NOMO-1 treated with dmso at 0.1 percent for 144 hours (cell line): Measurements from ENCODE around the gene FANCE.
A peak's percentile ranks its signal among the peaks of the same experiment; 100 is the strongest.
"Not testable (repeated sequence)": the region's sequence is repeated elsewhere in the genome, so short reads cannot be mapped to it uniquely, and the experiment has no call there.

Experiments used
- DNase-seq: peaks from one replicate; lab custom pipeline; 2025; ENCODE audit not compliant: unreplicated experiment; lab: John Stamatoyannopoulos, UW

Gene FANCE

GRCh38 chr6:35429463-35429862 lies 22.7 kb upstream of the FANCE start:
- no peak for DNase-seq

DNA sequence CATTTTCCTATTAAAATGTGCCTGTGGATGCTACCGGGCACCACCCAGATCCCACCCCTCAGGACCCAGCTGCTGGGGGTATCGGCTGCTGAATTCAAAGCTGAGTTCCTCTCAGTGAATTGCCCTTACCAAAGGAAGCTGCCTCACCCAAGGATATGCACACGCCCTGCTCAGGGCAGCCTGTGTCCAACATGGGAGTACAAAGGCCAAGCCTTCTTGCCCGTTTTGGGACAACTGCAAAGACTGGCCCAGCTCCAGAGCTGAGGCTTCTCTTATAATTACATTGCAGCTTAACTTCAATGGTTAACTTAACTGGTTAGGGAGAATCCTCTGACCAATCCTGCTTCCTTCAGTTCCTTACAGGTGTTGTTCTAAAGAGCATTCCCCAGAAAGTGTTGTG lies 19.8 kb upstream of the FANCE start:
- DNase-seq = no peak

- not testable (repeated sequence) for DNase-seq
Observed at GRCh38 chr6:35432702-35433101, 19.4 kb upstream of the FANCE start.

DNA sequence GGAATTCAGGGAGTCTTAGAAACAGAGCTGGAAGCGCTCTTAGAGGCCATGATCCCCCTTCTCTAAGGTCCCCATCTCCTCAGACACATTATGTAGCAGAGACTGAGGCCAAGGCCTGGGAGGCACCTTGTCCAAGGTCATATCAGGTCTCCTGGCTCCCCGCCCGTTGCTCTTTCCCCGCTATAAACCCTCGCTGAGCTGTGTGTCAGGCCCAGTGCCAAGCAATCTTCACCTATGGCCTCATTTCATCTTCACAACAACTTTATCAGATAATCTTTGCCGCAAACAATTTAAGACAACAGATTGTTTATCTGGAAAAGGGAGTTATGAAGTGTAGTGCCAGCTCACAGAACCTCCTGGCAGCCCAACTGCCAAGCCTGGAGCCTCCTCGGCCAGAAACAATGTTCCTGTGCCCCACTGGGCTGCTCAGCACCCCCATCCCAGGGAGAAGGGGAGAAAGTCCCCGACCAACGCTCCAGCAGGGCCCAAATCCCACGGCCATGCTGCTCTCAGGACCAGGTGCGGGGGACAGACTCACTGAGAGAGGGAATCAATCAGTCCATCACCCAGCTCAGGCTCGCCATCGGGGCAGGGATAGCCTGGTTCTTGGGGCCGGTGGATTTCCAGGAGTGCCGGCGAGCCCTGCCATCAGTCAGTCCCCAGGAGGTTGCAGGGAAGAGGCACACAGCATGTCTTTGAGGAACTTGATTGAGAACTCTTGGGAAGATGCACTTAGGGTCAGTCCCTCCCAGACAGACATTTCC lies 16.9 kb upstream of the FANCE start:
- no peak for DNase-seq

GRCh38 chr6:35436071-35436857 lies 15.9 kb upstream of the FANCE start:
- no peak for DNase-seq

GRCh38 chr6:35438378-35439065 lies 13.6 kb upstream of the FANCE start:
- not testable (repeated sequence) for DNase-seq

- DNase-seq = no peak
Observed at GRCh38 chr6:35439308-35439707, 12.8 kb upstream of the FANCE start.

DNA sequence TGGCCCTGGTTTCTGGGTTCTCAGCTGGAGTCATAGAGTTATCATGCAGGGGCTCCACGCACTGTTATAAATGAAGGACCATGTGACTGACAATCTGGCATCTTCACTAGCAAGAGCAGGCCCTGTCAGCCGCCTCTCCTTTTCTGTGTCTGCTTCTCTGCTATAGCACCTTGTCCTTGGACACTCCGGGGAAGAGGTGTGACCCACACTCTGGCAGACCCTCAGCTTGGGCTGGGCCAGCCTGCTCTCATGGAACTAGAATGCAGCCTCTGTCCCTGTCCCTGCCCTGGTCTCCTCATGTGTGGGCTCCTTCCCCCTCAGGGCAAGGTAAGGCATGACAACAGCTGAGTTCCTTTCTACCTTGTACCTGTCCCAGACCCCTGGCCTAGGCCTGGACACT lies 10.9 kb upstream of the FANCE start:
- DNase-seq = no peak

DNA sequence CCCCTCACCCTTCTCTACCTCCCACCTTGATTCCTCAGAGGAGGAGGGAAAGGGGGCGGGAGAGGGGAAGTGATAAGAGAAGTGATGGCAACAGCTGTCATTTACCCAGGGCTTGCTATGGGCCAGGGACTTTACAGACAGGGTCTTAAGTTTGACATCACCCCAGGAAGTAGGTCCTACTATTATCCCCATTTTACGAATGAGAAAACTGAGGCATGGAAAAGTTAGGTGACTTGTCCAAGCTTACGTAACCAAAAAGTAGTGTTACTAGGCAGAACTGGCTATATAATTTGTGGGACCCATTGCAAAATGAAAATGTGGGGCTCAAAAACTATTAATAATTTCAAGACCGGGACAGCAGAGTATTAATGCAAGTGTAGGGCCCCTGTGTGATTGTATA lies 10.5 kb upstream of the FANCE start:
- DNase-seq = no peak

GRCh38 chr6:35442693-35443092 lies 9.4 kb upstream of the FANCE start:
- DNase-seq = no peak

DNA sequence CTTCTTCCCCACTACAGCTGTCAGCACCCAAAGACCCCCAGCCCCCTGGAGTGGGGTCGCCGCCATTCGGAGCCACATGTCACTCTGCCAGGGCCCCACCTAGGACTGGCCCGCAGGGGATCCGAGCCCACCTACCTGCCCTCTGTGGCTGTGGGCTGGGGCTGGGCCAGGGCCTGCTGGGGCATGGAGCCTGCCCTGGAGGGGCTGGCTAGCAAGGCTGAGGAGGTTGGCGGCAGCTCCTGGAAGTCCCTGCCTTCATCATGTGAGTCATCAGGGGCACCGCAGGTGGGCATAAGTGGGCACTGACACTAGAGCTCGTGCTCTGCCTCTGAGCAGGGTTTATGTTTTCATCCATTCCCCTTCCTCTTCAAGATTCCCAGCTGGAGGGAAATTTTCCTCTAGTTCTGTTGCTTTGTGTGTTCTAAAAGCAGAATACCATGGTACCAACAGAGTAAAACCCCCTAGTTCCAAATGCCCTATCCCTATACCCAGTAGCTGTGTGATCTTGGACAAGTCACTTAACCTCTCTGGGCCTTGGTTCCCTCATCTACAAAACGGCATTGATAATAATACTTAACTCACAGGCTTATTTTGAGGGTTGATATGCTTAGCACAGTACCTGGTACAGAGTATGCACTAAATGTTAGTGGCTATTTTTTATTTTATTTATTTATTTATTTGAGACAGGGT lies 8.7 kb upstream of the FANCE start:
- no peak for DNase-seq

GRCh38 chr6:35445691-35446090 lies 6.4 kb upstream of the FANCE start:
- no peak for DNase-seq

DNA sequence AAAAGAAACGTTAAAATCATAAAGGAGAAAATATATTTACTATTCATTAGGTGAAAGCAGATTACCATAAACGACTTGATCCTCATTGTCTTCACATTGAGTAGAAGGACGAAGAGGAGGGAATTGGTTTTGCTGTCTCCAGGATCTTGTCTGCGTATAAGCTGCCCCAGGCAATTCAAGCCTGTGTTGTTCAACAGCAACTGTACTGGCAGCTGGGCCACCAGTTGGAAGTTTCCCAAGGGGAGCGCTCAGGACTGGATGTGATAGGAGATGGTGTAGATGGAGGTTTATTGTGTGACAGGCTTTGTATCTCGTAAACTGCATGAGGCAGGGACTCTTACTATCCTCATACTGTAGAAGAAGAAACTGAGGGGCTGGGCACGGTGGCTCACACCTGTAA lies 3.9 kb upstream of the FANCE start:
- no peak for DNase-seq

DNA sequence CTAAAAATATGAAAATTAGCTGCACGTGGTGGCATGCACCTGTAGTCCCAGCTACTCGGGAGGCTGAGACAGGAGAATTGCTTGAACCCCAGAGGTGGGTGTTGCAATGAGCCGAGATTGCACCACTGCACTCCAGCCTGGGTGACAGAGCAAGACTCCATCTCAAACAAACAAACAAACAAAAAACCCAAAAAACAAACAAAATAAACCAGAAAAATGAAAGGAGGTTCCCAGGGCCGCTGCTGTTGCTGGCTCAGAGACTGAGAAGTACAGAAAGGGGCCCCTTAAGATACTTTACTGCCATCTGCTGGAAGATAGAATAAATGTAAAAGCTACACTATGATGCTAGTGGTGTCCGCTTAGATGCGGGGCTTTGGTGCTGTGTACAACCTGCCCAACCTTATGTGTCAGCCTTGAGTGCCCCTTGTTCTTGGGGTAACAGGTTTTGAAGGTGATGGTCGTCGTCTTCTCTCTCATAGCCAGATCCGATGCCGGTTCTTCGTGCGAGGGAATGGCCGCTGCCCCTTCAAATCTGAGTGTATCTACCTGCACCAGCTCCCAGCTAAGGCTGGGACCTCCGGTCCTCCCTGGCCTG lies 2.8 kb upstream of the FANCE start:
- DNase-seq = peak; percentile 49

- no peak for DNase-seq
Observed at GRCh38 chr6:35451354-35452182, 570 bp upstream of the FANCE start.

DNA sequence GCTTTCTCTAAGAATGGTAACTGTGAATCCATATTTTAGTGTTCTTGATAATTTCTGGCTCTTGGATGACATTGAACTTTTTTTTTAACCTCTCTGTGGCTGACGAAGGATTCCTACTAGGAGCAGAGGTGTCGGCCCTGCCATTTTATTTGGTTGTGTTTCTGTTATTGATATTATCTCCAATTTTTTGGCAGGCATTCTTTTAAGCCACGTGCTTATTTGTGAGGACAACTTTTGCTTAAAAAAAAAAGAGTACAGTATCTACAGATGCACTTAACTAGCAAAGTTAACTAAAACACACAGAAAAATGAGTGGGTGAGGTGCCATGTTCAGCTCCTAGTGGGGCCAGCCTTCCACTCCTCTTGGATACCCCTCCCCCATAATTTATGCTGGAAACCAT lies 1.1 kb downstream of the FANCE start:
- DNase-seq = no peak

DNA sequence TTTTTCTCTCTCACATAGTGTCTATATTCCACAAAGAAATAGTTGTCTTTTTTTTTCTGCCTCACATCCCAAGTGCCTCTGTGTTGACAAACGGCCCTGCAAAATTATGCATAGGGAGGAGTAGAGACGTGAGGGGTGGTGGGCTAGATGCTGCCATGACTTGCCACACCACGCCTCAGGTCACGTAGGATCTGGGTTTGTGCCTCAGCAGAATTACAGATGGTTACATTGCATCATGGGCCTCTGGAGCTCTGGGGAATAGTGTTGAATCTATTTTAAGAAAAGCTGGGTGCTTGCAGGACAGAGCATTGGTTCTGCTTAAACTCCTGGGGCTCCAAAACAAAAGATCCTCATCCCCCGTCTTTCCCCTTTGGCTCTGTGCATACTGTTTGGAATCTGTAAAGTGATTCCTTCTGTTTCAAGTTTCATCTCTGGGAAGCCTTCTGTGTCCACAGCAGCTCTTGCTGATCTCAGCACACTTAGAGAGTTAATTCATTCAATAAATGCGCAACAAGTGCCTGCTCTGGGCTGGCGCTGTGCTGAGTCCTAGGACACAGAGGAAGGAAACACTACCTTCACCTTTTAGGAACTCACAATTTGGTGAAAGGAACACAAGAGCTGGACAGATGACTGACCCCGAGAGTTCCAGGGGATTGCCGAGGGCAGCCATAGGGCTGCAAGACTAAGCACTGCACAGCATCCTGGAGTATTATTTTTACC lies 2.4 kb downstream of the FANCE start:
- DNase-seq = no peak

- DNase-seq = no peak
Observed at GRCh38 chr6:35457907-35458306, 5.8 kb downstream of the FANCE start.

DNA sequence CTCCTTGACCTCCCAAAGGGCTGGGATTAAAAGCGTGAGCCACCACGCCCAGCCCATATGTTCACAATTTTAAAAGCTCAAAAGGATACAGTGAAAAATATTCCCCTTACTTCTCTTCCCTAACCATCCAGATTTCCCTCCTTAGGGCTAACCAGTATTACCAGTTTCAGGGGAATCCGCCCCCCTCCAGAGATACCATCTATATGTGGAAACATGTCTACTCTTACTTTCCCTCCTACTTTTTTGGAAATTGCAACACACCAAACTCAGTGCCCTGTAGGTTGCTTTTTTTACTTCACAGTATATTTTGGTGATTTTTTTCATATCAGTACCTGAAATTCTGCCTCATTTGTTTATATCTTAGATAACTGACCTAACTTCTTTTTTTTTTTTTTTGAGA lies 9.1 kb downstream of the FANCE start:
- no peak for DNase-seq
